CD4-positive, alpha-beta T cell treated with Interleukin-10 for 1 hour (primary cell): ENCODE measurements around the gene CFI.
A peak's percentile ranks its signal among the peaks of the same experiment; 100 is the strongest.

Source experiments
- DNase-seq: peaks from one replicate; pipeline ENCODE4 v3.0.0-alpha.2; 2020

The CFI gene

DNA sequence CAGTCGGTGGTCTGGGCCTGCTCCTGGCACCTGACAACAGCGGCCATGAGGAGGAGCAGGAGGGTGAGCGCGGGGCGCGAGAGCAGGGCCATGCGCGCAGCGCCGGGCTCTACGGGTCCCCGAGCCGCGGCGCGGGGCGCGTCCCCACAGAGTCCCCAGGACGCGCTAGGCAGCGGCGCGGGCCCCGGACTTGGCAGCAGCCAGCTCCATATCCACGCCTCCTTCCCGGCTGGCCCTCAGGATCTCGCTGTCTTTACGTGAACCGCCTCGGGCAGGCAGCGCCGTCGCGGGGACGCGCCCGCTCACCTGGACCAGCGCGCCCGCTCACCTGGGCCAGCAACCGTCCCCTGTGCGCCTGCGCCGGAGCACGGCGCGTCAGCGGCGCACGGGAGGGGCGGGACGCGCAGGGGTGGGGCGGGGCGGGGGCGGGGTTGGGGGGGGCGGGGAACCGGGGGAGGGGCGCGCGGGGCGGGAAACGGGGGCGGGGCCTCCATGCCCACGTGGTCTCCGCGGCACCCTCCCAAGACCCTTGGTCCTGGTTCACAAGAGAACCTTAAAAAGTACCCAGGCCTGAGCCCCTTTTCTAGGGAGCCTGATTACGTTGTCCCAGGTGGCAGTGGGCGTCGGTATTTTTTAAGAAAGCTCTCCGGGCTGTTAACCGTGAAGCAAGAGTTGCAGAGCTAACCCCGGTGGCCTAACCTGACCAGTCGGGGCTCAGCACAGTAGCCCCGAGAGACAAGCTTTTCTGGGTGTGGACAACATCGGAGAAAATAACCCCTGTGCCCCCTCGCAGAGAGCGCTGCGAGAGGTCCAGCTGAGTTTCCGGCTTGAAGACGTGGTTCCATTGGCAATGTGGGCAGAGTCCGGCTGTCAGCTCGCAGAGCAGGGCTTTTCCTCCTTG lies 71.8 kb downstream of the CFI start, which contains the start of gene PLA2G12A:
PLA2G12A (minus strand) TSS at position 353 of the 901 bp plus-strand sequence; CDS start at position 92, 261 bp downstream.
- DNase-seq: peak; percentile 84

GRCh38 chr4:109729117-109729717 lies 72.6 kb downstream of the CFI start:
- no peak for DNase-seq

DNA sequence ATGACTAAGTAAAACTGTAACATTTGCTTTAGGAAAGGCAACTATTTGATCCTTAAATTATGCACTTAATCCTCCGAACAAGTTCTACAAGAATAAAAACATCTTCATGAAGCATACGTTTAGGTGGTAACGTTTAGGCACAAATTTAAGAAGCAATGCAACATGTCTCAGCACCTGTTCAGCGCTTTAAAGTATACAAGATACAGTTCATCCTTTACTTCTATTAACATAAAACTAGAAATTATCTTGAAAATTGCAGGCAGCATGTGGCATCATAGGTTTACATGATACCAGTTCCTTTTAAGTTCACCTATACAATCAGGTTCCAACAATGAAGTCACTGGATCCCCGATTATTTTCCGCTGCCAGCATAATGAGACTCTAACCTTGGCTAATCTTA lies 73.4 kb downstream of the CFI start:
- DNase-seq: no peak

DNA sequence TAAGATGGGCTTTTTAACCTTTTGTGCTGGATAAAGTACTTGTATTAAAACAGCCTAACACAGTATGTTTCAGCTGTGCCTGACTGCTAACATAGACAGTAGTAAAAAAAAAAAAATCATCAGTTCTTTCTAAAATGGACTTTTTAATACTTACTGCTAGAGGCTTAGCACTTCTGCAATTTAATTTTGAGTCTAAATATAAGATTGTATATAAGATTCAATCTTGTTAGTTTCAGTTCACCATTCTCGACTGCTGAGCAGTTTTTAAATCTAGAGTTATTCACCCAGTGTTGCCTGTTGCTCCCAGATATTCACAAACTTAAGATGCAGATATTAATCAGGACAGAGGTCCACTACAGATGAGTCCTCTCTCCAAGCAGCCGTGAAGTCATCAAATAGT lies 78.7 kb downstream of the CFI start:
- no peak for DNase-seq

DNA sequence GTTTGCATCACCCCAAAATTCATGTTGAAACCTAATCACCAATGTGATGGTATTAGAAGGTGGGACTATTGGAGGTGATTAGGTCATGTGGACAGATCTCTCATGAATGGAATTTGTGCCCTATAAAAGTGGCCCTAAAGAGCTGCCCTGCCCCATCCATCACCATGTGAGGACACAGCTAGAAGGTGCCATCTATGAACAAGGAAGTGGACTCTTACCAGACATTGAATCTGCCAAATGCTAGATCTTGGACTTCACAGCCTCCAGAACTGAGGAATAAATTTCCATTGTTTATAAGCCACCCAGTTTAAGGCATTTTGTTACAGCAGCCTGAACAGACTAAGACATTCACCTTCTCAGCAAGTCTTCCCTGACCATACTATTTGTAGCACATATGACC lies 79.4 kb downstream of the CFI start:
- DNase-seq: no peak

DNA sequence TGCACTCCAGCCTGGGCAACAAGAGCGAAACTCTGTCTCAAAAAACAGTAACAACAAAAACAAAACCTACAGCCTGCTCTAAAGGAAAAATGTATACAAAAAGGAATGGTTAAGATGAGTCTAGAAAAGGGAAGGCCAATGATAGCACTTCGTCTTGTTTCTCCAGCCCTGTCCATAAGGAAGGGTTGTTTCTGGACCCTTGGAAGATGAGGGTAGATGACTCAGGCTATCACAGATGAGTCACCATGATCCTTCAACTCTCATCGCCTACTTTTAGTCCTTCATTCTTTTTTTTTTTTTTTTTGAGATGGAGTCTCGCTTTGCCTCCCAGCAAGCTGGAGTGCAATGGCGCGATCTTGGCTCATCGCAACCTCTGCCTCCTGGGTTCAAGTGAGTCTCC lies 80.8 kb downstream of the CFI start:
- no peak for DNase-seq

- DNase-seq: no peak
Observed at GRCh38 chr4:109719604-109720003, 82.2 kb downstream of the CFI start.

GRCh38 chr4:109718759-109719158 lies 83.0 kb downstream of the CFI start:
- DNase-seq: no peak

- no peak for DNase-seq
Observed at GRCh38 chr4:109713500-109713899, 88.3 kb downstream of the CFI start.

DNA sequence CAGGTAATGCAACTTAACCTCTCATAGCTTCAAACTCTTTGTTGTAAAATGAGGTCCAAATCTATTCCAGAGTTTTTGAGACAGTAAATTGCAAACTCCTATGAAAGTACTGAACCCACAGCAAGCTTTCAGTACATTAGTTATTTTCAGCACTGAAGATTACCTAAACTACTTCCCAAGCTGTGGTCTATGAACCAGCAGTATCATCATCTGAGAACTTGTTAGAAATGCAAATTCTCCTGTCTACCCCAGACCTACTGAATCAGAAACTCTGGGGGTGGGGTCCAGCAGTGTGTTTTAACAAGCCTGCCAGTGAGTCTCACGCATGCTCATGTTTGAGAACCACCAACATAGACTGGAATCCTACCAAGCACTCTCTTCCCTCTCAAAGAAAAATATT lies 92.8 kb downstream of the CFI start:
- DNase-seq: no peak

DNA sequence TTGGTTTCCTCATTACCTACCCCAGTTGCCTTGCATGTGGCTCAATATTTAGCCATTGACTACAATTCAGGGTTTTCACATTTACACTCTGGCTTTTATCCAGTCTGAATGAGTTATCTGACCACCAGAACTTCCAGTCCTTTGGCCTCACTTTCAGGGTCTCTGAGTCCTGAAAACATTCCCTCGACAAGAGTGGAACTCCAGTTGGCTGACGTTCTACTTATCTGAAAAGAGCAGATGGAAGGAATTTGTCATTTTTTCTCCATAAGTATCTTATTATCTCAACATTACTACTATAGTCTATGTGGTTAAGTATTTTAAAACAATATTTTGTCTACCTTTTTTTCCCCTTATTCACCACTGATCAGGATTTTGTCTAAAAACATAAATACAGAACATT lies 93.4 kb downstream of the CFI start:
- no peak for DNase-seq

DNA sequence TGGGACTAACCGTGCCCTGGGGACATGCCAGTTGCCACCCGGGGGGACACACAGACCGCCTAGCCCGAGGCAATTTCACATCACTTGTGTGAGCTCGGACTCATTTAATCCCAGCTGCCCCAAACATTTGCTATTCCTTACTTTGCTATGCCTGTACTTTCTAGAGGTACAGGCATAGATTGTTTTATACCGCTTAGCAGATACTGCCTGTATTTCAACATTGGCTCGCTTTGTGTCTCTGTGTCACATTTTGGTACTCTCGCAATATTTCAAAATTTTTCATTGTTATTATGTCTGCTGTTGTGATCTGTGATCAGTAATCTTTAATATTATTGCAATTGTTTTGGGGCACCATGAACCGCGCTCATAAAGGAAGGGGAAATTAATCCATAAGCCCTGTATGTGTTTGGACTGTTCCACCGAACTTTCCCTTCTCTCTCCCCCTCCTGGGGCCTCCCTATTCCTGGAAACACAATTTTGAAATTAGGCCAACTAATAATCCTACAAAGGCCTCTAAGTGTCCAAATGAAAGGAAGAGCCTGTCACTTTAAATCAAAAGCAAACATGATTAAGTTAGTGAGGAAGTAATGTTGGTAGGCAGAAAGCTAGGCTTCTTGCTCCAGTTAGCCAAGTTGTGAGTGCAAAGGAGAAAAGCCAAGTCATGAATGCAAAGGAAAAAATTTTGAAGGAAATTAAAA lies 98.0 kb downstream of the CFI start:
- DNase-seq: no peak

- DNase-seq: peak; percentile 79
Observed at GRCh38 chr4:109702950-109703663, 98.7 kb downstream of the CFI start, which contains the start of gene CASP6. Gene CASP6, minus strand, starts transcription at chr4:109703445. Its CDS starts 50 bp downstream, at chr4:109703395.

DNA sequence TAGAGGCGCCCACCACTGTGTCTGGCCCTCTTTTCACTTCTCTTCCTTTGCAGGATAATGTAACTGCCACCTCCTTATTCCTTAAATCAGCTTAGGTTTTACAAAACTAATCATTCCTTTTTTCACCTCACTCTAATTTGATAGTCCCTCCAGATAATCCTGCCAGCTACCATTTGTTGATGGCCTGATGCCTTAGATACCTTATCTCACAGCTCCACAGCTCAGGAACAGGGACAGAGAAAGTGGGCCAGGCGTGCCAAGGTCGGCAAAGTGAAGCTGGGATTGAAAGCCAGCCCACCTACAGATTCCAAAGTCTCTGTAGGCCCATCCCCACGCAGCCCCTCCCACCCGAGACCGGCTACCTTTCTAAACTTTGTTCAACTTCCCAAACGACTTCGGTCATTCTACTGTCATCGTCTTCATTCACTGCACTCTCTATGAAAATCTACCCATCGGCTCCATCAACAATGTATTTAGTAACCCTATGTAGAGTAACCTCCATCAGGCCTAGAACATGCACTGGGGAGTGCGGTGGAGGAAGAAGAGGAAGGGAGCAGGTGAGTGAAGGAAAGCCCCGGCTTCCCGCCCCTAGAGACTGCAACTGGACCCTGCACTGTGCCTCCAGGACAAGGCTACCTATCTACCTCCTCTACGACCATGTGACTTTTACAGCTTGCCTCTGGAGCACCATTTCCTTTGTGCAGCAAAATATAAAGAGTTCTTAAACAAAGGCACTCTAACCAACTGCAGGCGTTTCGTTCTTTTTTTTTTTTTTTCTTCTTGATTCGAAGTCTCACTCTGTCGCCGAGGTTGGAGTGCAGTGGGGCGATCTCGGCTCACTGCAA lies 100.0 kb downstream of the CFI start:
- DNase-seq: no peak

DNA sequence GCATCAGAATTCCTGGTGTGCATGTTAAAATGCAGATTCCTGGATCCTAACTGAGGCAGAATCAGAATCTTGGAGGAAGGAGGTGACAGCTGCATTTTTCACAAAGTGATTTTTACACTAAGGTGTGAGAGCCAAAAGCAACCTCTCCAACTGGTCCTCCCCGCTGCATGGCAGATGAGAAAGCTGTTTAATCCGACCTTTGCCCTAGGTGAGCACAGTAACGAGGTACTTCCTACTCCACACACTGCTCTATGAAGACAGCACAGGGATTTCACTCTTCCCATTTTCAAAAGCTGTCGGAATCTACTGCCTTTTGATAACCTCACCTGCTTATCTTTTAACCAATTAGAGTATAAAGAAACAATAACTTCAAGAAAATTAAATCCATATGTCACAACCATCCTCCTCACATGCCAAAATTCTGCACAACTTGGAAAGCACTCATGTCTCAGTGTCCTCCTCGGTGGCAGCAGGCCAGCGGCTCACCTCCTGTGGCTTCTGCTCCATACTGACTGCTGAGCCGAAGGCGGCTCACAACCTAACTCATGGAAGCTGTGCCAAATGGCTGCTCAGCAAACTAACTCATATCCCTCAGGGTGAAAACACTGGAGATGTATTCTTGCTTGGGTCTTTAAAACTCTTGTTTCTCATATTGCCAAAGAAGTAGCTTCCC lies 102.1 kb downstream of the CFI start:
- no peak for DNase-seq

DNA sequence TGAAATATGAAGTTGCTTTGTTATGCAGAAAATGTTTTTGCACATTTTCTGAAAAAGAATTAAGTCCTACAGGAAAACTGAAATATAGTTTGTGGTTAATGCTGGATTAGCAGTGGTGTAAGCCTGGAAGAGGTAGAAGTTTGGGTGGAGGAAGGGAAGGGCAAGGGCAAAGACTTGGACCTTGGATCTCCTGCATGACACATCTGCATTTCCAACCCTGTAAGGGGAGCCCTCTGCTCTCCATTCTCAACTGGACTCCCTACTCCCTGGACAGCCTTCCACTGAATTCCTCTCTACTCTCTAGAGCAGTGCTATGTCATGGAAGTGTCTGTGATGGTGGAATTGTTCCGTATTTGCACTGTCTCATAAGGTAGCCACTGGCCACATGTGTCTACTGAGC lies 103.1 kb downstream of the CFI start:
- no peak for DNase-seq

DNA sequence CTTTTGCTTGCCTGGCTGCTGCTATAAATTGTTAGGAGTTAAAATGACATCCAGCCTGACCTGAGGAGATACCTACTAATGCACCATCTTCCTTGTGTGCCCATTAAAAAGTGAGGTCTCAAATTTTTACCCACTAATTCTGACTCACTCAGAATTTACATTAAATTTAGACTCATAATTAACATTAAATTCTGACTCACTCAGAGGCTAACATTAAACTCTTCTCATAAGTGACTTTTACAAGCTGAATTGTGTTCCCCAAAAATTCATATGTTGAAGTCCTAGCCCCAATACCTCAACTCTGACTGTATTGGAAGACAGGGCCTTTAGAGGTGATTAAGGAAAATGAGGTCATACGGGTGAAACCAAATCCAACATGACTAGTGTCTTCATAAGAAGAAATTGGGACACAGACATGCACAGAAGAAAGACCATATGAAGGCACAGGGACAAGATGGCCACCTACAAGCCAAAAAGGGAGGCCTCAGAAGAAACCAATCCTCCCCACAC lies 110.3 kb downstream of the CFI start:
- DNase-seq: no peak
